Measurements from ENCODE around the gene CAND2. TPM values are rescaled to one million over a fixed set of nuclear protein-coding genes. Genes with fewer than 3 reads are reported as not detected.

The CAND2 gene
- total and polyA plus RNA-seq, 9 of the 15 experiments (the other 6 are each of a cell fraction or from before 2014, with no cell fraction given), result 0.91 to 14.9 (median 4.3) TPM

- Histone ChIP-seq H3K4me1 (replicated peaks in 1 of 2; ENCODE audit: control insufficient read depth in 2 of 2, insufficient read depth in 2 of 2, low read length in 2 of 2) (peaks cover 0 to 25% of the 10 kb centered on the region in 2 experiments; a peak in 4 of 5 replicates), H3K27me3 (ENCODE audit: control insufficient read depth in 2 of 2, insufficient read depth in 2 of 2, low read length in 2 of 2) (peaks cover 5 to 10% of the 10 kb centered on the region in 2 experiments; a peak in 4 of 5 replicates), H3K79me2 (ENCODE audit: control insufficient read depth, insufficient read depth, low read length) (no peaks in the 10 kb centered on the region), H3K4me2 (ENCODE audit: insufficient read depth, low read length) (no peak overlapping the region), H3K9me3 (replicated peaks; ENCODE audit: control insufficient read depth, insufficient read depth, low read depth, low read length) (no peaks in the 10 kb centered on the region), H3K4me3 (no peak overlapping the region), H3K27ac (ENCODE audit: extremely low read depth, low read depth, low read length) (no peak overlapping the region), H4K20me1 (replicated peaks; ENCODE audit: control insufficient read depth, insufficient read depth, low read length) (no peaks in the 10 kb centered on the region), H3K36me3 (ENCODE audit: control insufficient read depth, insufficient read depth, low read length) (no peaks in the 10 kb centered on the region), H3K9ac (ENCODE audit: insufficient read depth in 1 of 2, low read depth in 2 of 2, low read length in 2 of 2) (no peak overlapping the region), H2AFZ (ENCODE audit: low read depth, low read length) (peak overlapping the region; percentile 40; the same call in 1 of the 2 replicates), H3K9me1 (ENCODE audit: control insufficient read depth, insufficient read depth, low read length) (no peaks in the 10 kb centered on the region)
- 24% methylated on average over 5 of the region's 5 CpGs for WGBS (ENCODE audit: insufficient coverage, low coverage, missing lambda C conversion rate)
- in situ Hi-C loops (cut with MboI) (no loop called here), intact Hi-C loops (cut with micrococcal nuclease) (no loop called here)
- no peak; the same call in 2 of the 3 replicates for ATAC-seq
- TF ChIP-seq SMARCB1 (IDR thresholded peaks at IDR 0.05; ENCODE audit: insufficient read length, low read depth) (no peak), SP1 (CRISPR knock-in tag; IDR thresholded peaks at IDR 0.05) (0 out of 2 replicates have a peak, but pooled peaks have one; percentile 15), L3MBTL2 (IDR thresholded peaks at IDR 0.05) (peak; percentile 27; the same call in 1 of the 2 replicates), SLC30A9 (CRISPR knock-in tag; IDR thresholded peaks at IDR 0.05) (no peak)
- TF ChIP-seq, protein P1, sequence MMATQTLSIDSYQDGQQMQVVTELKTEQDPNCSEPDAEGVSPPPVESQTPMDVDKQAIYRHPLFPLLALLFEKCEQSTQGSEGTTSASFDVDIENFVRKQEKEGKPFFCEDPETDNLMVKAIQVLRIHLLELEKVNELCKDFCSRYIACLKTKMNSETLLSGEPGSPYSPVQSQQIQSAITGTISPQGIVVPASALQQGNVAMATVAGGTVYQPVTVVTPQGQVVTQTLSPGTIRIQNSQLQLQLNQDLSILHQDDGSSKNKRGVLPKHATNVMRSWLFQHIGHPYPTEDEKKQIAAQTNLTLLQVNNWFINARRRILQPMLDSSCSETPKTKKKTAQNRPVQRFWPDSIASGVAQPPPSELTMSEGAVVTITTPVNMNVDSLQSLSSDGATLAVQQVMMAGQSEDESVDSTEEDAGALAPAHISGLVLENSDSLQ (IDR thresholded peaks at IDR 0.05), result peak; percentile 65
- TF ChIP-seq, protein P2, sequence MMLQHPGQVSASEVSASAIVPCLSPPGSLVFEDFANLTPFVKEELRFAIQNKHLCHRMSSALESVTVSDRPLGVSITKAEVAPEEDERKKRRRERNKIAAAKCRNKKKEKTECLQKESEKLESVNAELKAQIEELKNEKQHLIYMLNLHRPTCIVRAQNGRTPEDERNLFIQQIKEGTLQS (IDR thresholded peaks at IDR 0.05), result peak; percentile 32; the same call in 1 of the 2 replicates
- TF ChIP-seq, protein P2 (CRISPR knock-in tag; conservative IDR thresholded peaks at IDR 0.05), result no peak
- POLR2A ChIA-PET, result interaction anchor here (0.7 kb wide), 1 partner anchor 12 kb away, joined by 3 read pairs; no protein-coding TSS in a partner anchor
- no peak for DNase-seq (ENCODE audit: extremely low read depth in 1 of 4, low spot score in 3 of 4)
- CTCF ChIA-PET (ENCODE audit: low intra/inter-chr PET ratio), result no interaction called here
- BruUV-seq (replicated peaks), result no TSS peak
- no peak for FAIRE-seq
Observed at GRCh38 chr3:12751571-12751970, 44.9 kb upstream of the CAND2 start.

Measured in K562 (cell line).